ENCODE measurements around the gene CLCN5. TPM values are rescaled to one million over a fixed set of nuclear protein-coding genes. Genes with fewer than 3 reads are reported as not detected.

CLCN5 gene
- total RNA-seq, 1 donor = 2.2 TPM

GRCh38 chrX:49930039-49930438, 7.6 kb downstream of the CLCN5 start:
- no peak for DNase-seq (ENCODE audit: low read depth in 2 of 3, low spot score in 2 of 3)

GRCh38 chrX:49932791-49933190, 10.4 kb downstream of the CLCN5 start:
- DNase-seq (ENCODE audit: low read depth in 2 of 3, low spot score in 2 of 3) = no peak

GRCh38 chrX:49934148-49934547, 11.8 kb downstream of the CLCN5 start:
- peak in 1 of 3 donors; percentile 6 for DNase-seq (ENCODE audit: low read depth in 2 of 3, low spot score in 2 of 3)

DNA sequence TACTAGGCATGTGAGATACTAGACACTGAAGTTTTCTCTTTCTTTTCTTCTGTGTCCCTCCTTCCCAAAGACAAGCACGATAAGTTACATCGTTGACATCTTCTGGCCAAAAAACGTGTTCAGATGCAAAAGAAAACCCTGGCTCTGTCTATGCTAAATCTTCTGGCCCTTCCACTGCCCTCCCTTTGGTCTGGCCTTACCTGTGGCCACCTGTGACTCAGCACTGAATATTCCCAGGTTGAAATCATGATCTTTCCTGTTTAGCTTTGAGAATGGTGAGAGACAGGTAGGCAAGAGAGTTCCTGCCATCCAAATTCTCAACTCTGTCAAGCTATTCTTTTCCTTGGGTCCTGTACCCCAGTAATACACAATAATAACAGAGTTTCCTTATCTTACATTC, 12.3 kb downstream of the CLCN5 start:
- DNase-seq (ENCODE audit: low read depth in 2 of 3, low spot score in 2 of 3) = no peak

GRCh38 chrX:49947781-49948180, 25.4 kb downstream of the CLCN5 start:
- peak in 1 of 3 donors; percentile 7 for DNase-seq (ENCODE audit: low read depth in 2 of 3, low spot score in 2 of 3)

- DNase-seq (ENCODE audit: low read depth in 2 of 3, low spot score in 2 of 3) = no peak
Measured at GRCh38 chrX:49949961-49950360, 27.6 kb downstream of the CLCN5 start.

GRCh38 chrX:49951524-49952193, 29.3 kb downstream of the CLCN5 start:
- DNase-seq (ENCODE audit: low read depth in 2 of 3, low spot score in 2 of 3) = no peak

GRCh38 chrX:49956313-49956712, 33.9 kb downstream of the CLCN5 start:
- no peak for DNase-seq (ENCODE audit: low read depth in 2 of 3, low spot score in 2 of 3)

DNA sequence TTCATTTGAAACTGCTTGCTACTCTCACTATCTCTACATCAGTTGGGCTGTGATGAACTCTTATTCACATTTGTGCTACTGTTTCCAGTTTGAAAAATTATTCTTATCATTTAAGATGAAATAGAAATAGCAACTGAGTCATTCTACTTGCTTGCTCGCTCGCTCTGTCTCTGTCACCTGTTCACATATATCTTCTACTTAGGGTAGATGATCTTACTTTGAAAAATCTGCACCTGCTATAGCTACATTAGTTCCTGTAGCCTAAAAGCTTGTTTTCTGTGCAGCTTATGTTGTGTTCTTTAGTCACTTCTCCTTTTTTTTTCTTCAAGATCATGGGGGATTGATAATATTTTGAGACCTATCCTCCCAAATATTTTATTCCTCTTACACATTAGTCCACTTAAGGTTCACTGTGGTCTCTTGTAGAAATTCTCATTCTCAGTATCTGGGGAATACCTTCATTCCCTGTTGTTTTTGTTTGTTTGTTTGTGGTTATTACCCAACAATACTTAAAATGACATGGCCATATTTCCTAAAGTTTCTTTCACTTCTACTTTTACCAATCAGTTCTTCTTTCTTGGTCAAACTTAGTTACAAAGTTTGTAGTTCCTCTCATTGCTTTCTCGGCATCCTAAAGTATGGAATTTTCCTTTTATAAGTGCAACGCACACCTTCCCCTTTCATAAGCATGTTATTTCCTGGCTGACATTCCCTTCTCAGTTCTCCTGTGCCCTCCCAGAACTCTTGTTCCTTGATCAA, 36.5 kb downstream of the CLCN5 start:
- DNase-seq (ENCODE audit: low read depth in 2 of 3, low spot score in 2 of 3) = no peak

DNA sequence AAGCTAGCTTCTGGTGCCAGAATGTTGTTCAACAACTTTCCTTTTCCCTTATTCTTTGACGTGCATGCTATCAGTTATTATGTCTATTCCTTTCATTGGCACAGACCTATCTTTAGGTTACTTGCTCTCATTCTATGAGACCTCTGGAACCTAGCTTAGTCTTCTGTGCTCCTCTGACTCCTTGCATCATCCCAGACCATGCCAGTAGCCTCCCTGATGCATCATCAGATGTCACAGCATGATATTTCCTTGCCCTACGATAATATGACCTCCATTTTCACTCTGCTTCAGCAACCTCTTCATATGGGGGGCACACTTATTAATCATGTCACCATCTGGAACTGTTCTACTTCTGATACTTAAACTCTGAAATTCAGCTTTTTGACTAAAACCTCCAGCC, 37.2 kb downstream of the CLCN5 start:
- DNase-seq (ENCODE audit: low read depth in 2 of 3, low spot score in 2 of 3) = no peak

- no peak for DNase-seq (ENCODE audit: low read depth in 2 of 3, low spot score in 2 of 3)
Measured at GRCh38 chrX:49960061-49960460, 37.7 kb downstream of the CLCN5 start.

- DNase-seq (ENCODE audit: low read depth in 2 of 3, low spot score in 2 of 3) = no peak
Measured at GRCh38 chrX:49970674-49971073, 48.3 kb downstream of the CLCN5 start.

- DNase-seq (ENCODE audit: low read depth in 2 of 3, low spot score in 2 of 3) = no peak
Measured at GRCh38 chrX:49972328-49972860, 50.0 kb downstream of the CLCN5 start.

GRCh38 chrX:49976682-49977197, 54.3 kb downstream of the CLCN5 start:
- no peak for DNase-seq (ENCODE audit: low read depth in 2 of 3, low spot score in 2 of 3)

DNA sequence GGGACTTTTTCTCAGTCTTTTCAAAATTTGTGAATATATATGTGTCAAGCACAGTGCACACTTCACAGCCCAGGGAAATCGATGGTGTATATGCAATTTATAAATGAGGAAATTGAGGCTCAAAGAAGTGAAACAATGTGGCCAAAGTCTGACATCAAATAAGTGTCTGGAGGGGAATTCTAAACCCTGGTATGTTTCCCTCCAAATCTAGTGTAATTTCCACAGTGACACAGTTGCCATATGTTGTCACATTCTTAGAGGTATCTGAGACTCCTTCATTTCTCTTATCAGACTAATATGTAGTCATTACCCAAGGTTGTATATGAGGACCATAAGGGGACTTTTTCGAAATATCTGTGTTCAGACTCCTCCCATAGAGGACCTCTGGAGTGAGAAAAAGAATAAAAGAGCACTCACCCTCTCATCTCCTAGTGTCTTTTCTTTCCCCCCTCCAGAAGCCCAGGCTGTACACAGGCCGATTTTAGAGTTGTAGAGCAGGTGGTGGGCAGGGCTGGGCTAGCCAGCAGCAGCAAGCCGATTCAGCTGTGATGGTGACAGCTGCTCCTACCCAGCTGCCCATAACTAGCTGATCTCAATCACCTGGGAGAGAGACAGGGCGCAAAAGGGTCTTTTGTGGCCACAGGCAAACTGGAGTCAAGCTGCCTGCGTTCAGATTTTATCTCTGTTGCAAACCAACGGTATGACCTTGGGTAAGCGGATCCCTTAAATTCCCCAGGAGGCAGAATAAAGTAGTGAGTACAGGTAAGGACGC, 55.1 kb downstream of the CLCN5 start:
- no peak for DNase-seq (ENCODE audit: low read depth in 2 of 3, low spot score in 2 of 3)

DNA sequence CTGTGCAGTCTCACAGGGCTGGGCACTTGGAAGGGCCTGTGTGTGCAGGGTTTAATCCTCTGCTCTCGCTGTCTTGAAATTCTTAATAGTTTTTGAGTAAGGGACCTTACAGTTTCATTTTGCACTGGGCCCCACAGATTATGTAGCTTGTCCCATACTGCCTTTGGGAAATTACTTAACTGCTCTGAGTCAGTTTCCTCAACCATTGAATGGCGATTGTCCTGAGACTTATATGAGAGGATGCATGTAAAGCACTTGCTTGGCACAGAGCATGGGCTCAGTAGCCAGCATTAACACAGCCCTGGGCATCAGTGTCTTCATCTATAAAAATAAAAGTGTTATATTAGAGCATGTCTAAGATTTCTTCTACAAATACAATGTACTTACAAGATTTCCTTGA, 55.8 kb downstream of the CLCN5 start:
- no peak for DNase-seq (ENCODE audit: low read depth in 2 of 3, low spot score in 2 of 3)

DNA sequence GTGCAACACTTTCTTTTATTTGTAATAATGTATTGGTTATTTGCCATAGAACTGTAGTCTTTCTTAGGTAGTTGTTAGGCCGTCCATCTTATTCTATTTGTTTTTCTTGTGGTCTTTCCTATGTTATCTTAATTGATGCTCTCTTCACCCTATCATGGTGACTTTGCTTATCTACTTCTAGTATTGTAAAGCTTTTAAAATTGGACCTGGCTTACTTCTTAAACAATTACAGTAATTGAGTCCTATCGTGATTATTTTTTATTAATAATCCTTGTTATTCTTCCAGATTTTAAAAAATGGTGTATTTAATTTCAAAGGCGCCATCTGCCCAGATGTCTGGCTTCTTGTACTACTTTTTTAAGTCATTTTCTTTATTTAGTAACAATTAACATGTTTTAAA, 63.7 kb downstream of the CLCN5 start:
- no peak for DNase-seq (ENCODE audit: low read depth in 2 of 3, low spot score in 2 of 3)

- DNase-seq (ENCODE audit: low read depth in 2 of 3, low spot score in 2 of 3) = no peak
Measured at GRCh38 chrX:49987651-49988050, 65.3 kb downstream of the CLCN5 start.

- no peak for DNase-seq (ENCODE audit: low read depth in 2 of 3, low spot score in 2 of 3)
Measured at GRCh38 chrX:49988143-49988542, 65.7 kb downstream of the CLCN5 start.

GRCh38 chrX:49991758-49992157, 69.4 kb downstream of the CLCN5 start:
- no peak for DNase-seq (ENCODE audit: low read depth in 2 of 3, low spot score in 2 of 3)

GRCh38 chrX:49992853-49993252, 70.5 kb downstream of the CLCN5 start:
- DNase-seq (ENCODE audit: low read depth in 2 of 3, low spot score in 2 of 3) = no peak

Data from hematopoietic multipotent progenitor cell (in vitro differentiated cells).